WTC11 (cell line): ENCODE data around the gene DDX4. TPM values are rescaled to one million over a fixed set of nuclear protein-coding genes. Genes with fewer than 3 reads are reported as not detected.
A peak's percentile ranks its signal among the peaks of the same experiment; 100 is the strongest.

Source experiments
- ARID4B ChIP-seq: sonication (generic); formaldehyde crosslinking; IDR thresholded peaks from 2 replicates; pipeline ENCODE4 v1.8.0; 2023; ENCODE audit warnings: missing genetic modification reagents, mild to moderate bottlenecking, borderline replicate concordance
- ATF2 ChIP-seq: sonication (generic); formaldehyde crosslinking; IDR thresholded peaks from 2 replicates; pipeline ENCODE4 v1.8.1; 2022; ENCODE audit warnings: low read depth, missing genetic modification reagents, borderline replicate concordance
- ATF6 ChIP-seq: sonication (generic); formaldehyde crosslinking; IDR thresholded peaks from 2 replicates; pipeline ENCODE4 v1.8.1; 2023; ENCODE audit warnings: mild to moderate bottlenecking, missing genetic modification reagents
- CBFB ChIP-seq: sonication (generic); formaldehyde crosslinking; IDR thresholded peaks from 2 replicates; pipeline ENCODE4 v1.8.1; 2022; ENCODE audit warnings: mild to moderate bottlenecking, low read depth, missing genetic modification reagents
- CREB1 ChIP-seq: sonication (generic); formaldehyde crosslinking; IDR thresholded peaks from 2 replicates; pipeline ENCODE4 v1.8.0; 2023; ENCODE audit warnings: mild to moderate bottlenecking, missing genetic modification reagents
- ELF4 ChIP-seq: sonication (generic); formaldehyde crosslinking; IDR thresholded peaks from 2 replicates; pipeline ENCODE4 v1.8.1; 2022; ENCODE audit warnings: low read depth, mild to moderate bottlenecking, moderate library complexity, missing genetic modification reagents
- ERG ChIP-seq: fragments of 250-450 bp; sonication (Bioruptor Pico); IDR thresholded peaks from 2 replicates; pipeline ENCODE4 v1.8.0; 2021; ENCODE audit warnings: mild to moderate bottlenecking
- ESRRA ChIP-seq: sonication (generic); formaldehyde crosslinking; IDR thresholded peaks from 2 replicates; pipeline ENCODE4 v1.8.1; 2022; ENCODE audit warnings: mild to moderate bottlenecking, missing genetic modification reagents, borderline replicate concordance
- FOXK1 ChIP-seq: sonication (generic); formaldehyde crosslinking; IDR thresholded peaks from 2 replicates; pipeline ENCODE4 v1.8.0; 2022; ENCODE audit warnings: mild to moderate bottlenecking, moderate library complexity, missing genetic modification reagents
- JUN ChIP-seq: sonication (generic); formaldehyde crosslinking; IDR thresholded peaks from 2 replicates; pipeline ENCODE4 v1.8.0; 2023; ENCODE audit warnings: mild to moderate bottlenecking, missing genetic modification reagents
- KAT7 ChIP-seq: sonication (generic); formaldehyde crosslinking; IDR thresholded peaks from 2 replicates; pipeline ENCODE4 v1.8.1; 2023; ENCODE audit warnings: missing genetic modification reagents, mild to moderate bottlenecking, borderline replicate concordance
- MXD4 ChIP-seq: fragments of 250-450 bp; sonication (Bioruptor Pico); IDR thresholded peaks from 2 replicates; pipeline ENCODE4 v1.8.0; 2021; ENCODE audit warnings: mild to moderate bottlenecking, moderate library complexity, borderline replicate concordance
- NFE2L1 ChIP-seq: sonication (generic); formaldehyde crosslinking; IDR thresholded peaks from 2 replicates; pipeline ENCODE4 v1.8.1; 2023; ENCODE audit warnings: missing genetic modification reagents
- NR1H2 ChIP-seq: sonication (generic); formaldehyde crosslinking; IDR thresholded peaks from 2 replicates; pipeline ENCODE4 v1.9.0; 2021; ENCODE audit warnings: mild to moderate bottlenecking, moderate library complexity, missing genetic modification reagents
- OVOL2 ChIP-seq: fragments of 250-450 bp; sonication (Bioruptor Pico); IDR thresholded peaks from 2 replicates; pipeline ENCODE4 v1.9.0; 2021; ENCODE audit warnings: mild to moderate bottlenecking, borderline replicate concordance
- SMAD4 ChIP-seq: sonication (generic); formaldehyde crosslinking; IDR thresholded peaks from 2 replicates; pipeline ENCODE4 v1.8.0; 2022; ENCODE audit warnings: mild to moderate bottlenecking, missing genetic modification reagents
- TCF7 ChIP-seq: sonication (generic); formaldehyde crosslinking; IDR thresholded peaks from 2 replicates; pipeline ENCODE4 v1.8.0; 2022; ENCODE audit warnings: mild to moderate bottlenecking, low read depth, missing genetic modification reagents, moderate library complexity
- TEAD1 ChIP-seq: sonication (generic); formaldehyde crosslinking; IDR thresholded peaks from 2 replicates; pipeline ENCODE4 v1.8.0; 2022; ENCODE audit warnings: mild to moderate bottlenecking, missing genetic modification reagents
- TEAD4 ChIP-seq: sonication (generic); formaldehyde crosslinking; IDR thresholded peaks from 2 replicates; pipeline ENCODE4 v1.8.0; 2022; ENCODE audit warnings: mild to moderate bottlenecking, missing genetic modification reagents
- ZNF232 ChIP-seq: sonication (generic); formaldehyde crosslinking; IDR thresholded peaks from 2 replicates; pipeline ENCODE4 v1.8.0; 2022; ENCODE audit warnings: mild to moderate bottlenecking, missing genetic modification reagents
- ZNF317 ChIP-seq: sonication (generic); formaldehyde crosslinking; IDR thresholded peaks from 2 replicates; pipeline ENCODE4 v1.8.1; 2023; ENCODE audit warnings: low read depth, mild to moderate bottlenecking, moderate library complexity, missing genetic modification reagents, borderline replicate concordance
- ZNF423 ChIP-seq: fragments of 250-450 bp; sonication (Bioruptor Pico); IDR thresholded peaks from 2 replicates; pipeline ENCODE4 v2.1.2; 2022; ENCODE audit warnings: mild to moderate bottlenecking, moderate library complexity
- ZNF671 ChIP-seq: fragments of 250-450 bp; sonication (Bioruptor Pico); IDR thresholded peaks from 2 replicates; pipeline ENCODE4 v1.8.0; 2021; ENCODE audit warnings: mild to moderate bottlenecking
- total RNA-seq: library from RNA; stranded (reverse); gene quantifications from 3 replicates; pipeline ENCODE4 v1.2.3, GENCODE V29; 2021
- TF ChIP-seq, protein P1 (sequence below): sonication (generic); formaldehyde crosslinking; IDR thresholded peaks from 2 replicates; pipeline ENCODE4 v1.8.0; 2023; ENCODE audit warnings: missing genetic modification reagents
- TF ChIP-seq, protein P2 (sequence below): sonication (generic); formaldehyde crosslinking; IDR thresholded peaks from 2 replicates; pipeline ENCODE4 v1.8.1; 2022; ENCODE audit warnings: low read depth, mild to moderate bottlenecking, moderate library complexity, missing genetic modification reagents, borderline replicate concordance
- TF ChIP-seq, protein P3 (sequence below): sonication (generic); formaldehyde crosslinking; IDR thresholded peaks from 2 replicates; pipeline ENCODE4 v1.8.1; 2023; ENCODE audit warnings: mild to moderate bottlenecking, missing genetic modification reagents, moderate library complexity
- TF ChIP-seq, protein P4 (sequence below): sonication (generic); formaldehyde crosslinking; IDR thresholded peaks from 2 replicates; pipeline ENCODE4 v1.8.0; 2022; ENCODE audit warnings: mild to moderate bottlenecking, missing genetic modification reagents

The DDX4 gene
- total RNA-seq, 1 experiment from 2014 or later, result not detected

GRCh38 chr5:55712023-55712859, 25.6 kb upstream of the DDX4 start, which contains the start of gene SLC38A9 (continued):
- TF ChIP-seq ZNF317 (CRISPR knock-in tag) (no peak), TEAD4 (no peak), TCF7 (CRISPR knock-in tag) (no peak), ATF6 (CRISPR knock-in tag) (no peak), FOXK1 (CRISPR knock-in tag) (no peak; the same call in 1 of the 2 replicates), SMAD4 (CRISPR knock-in tag) (no peak), ZNF423 (CRISPR knock-in tag) (no peak), ARID4B (CRISPR knock-in tag) (0 out of 2 replicates have a peak, but pooled peaks have one; percentile 10), KAT7 (CRISPR knock-in tag) (no peak), OVOL2 (CRISPR knock-in tag) (no peak), NFE2L1 (CRISPR knock-in tag) (no peak), NR1H2 (CRISPR knock-in tag) (no peak), ZNF232 (CRISPR knock-in tag) (peak; percentile 52; the same call in 1 of the 2 replicates), ESRRA (CRISPR knock-in tag) (no peak), ELF4 (CRISPR knock-in tag) (no peak), ATF2 (CRISPR knock-in tag) (no peak), TEAD1 (CRISPR knock-in tag) (peak; percentile 76; the same call in 1 of the 2 replicates), JUN (CRISPR knock-in tag) (no peak), ZNF671 (CRISPR knock-in tag) (no peak), MXD4 (CRISPR knock-in tag) (no peak), ERG (CRISPR knock-in tag) (no peak), CBFB (CRISPR knock-in tag) (no peak), CREB1 (0 out of 2 replicates have a peak, but pooled peaks have one; percentile 48)
- TF ChIP-seq, protein P1, sequence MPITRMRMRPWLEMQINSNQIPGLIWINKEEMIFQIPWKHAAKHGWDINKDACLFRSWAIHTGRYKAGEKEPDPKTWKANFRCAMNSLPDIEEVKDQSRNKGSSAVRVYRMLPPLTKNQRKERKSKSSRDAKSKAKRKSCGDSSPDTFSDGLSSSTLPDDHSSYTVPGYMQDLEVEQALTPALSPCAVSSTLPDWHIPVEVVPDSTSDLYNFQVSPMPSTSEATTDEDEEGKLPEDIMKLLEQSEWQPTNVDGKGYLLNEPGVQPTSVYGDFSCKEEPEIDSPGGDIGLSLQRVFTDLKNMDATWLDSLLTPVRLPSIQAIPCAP (CRISPR knock-in tag), result no peak
- TF ChIP-seq, protein P2, sequence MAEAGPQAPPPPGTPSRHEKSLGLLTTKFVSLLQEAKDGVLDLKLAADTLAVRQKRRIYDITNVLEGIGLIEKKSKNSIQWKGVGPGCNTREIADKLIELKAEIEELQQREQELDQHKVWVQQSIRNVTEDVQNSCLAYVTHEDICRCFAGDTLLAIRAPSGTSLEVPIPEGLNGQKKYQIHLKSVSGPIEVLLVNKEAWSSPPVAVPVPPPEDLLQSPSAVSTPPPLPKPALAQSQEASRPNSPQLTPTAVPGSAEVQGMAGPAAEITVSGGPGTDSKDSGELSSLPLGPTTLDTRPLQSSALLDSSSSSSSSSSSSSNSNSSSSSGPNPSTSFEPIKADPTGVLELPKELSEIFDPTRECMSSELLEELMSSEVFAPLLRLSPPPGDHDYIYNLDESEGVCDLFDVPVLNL (CRISPR knock-in tag), result no peak
- TF ChIP-seq, protein P3, sequence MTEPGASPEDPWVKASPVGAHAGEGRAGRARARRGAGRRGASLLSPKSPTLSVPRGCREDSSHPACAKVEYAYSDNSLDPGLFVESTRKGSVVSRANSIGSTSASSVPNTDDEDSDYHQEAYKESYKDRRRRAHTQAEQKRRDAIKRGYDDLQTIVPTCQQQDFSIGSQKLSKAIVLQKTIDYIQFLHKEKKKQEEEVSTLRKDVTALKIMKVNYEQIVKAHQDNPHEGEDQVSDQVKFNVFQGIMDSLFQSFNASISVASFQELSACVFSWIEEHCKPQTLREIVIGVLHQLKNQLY (CRISPR knock-in tag), result no peak
- TF ChIP-seq, protein P4, sequence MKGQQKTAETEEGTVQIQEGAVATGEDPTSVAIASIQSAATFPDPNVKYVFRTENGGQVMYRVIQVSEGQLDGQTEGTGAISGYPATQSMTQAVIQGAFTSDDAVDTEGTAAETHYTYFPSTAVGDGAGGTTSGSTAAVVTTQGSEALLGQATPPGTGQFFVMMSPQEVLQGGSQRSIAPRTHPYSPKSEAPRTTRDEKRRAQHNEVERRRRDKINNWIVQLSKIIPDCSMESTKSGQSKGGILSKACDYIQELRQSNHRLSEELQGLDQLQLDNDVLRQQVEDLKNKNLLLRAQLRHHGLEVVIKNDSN (CRISPR knock-in tag), result no peak
